ENCODE measurements around the gene SLIT1.

DNA sequence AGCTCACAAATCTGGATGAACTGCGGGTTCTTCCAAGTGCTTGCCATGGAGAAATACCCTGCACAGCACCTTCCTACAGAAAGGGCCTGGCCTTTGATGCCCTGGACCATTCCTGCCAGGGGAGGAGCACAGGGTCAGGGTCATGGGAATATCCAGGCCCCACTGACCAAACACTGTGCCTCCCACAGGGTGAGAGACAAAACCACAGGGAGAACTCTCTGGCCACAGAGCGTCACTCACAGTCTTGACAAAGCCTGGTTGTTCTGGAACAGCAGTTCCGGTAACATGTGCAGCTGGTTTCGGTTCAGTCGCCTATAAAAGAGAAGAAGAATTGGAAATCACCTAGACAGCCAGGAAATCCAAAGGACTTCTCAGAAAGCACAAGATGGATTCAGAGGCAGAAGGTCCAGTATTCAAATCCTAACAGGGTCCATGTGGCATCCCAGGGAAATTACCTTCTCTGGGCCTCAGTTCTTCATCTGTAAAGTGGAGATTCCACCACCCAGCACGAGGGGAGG lies 28.1 kb downstream of the SLIT1 start:
- TF ChIP-seq EZH2 (IDR thresholded peaks at IDR 0.05; ENCODE audit: insufficient read depth, poor library complexity, severe bottlenecking) (no peak), EZH2phosphoT487 (IDR thresholded peaks at IDR 0.05; ENCODE audit: insufficient read depth, low read depth) (no peak)

Measured in GM23248 (cell line).